HuH-7 (cell line): ENCODE results near the gene TPD52L2.
"Not testable (repeated sequence)": the region's sequence is repeated elsewhere in the genome, so short reads cannot be mapped to it uniquely, and the experiment has no call there.

Source experiments
- DNase-seq: peaks from one replicate; pipeline ENCODE4 v3.0.0; 2011; ENCODE audit warnings: low spot score

TPD52L2 gene

GRCh38 chr20:63895952-63896263 lies 30.8 kb downstream of the TPD52L2 start:
- no peak for DNase-seq

GRCh38 chr20:63896264-63897105 lies 31.4 kb downstream of the TPD52L2 start:
- DNase-seq, result peak; percentile 79

- no peak for DNase-seq
Measured at GRCh38 chr20:63897978-63898561, 33.0 kb downstream of the TPD52L2 start.

- no peak for DNase-seq
Measured at GRCh38 chr20:63898882-63899558, 34.0 kb downstream of the TPD52L2 start.

- DNase-seq, result no peak
Measured at GRCh38 chr20:63900413-63900812, 35.3 kb downstream of the TPD52L2 start.

- no peak for DNase-seq
Measured at GRCh38 chr20:63903796-63904561, 38.9 kb downstream of the TPD52L2 start.

- DNase-seq, result no peak
Measured at GRCh38 chr20:63908008-63908682, 43.1 kb downstream of the TPD52L2 start.

GRCh38 chr20:63911176-63911575 lies 46.1 kb downstream of the TPD52L2 start:
- no peak for DNase-seq

- DNase-seq, result no peak
Measured at GRCh38 chr20:63913768-63914167, 48.7 kb downstream of the TPD52L2 start.

GRCh38 chr20:63915471-63915870 lies 50.4 kb downstream of the TPD52L2 start:
- DNase-seq, result no peak

- DNase-seq, result not testable (repeated sequence)
Measured at GRCh38 chr20:63916371-63916939, 51.4 kb downstream of the TPD52L2 start.

GRCh38 chr20:63917811-63918210 lies 52.7 kb downstream of the TPD52L2 start:
- DNase-seq, result no peak

- DNase-seq, result no peak
Measured at GRCh38 chr20:63919130-63919529, 54.1 kb downstream of the TPD52L2 start.

- DNase-seq, result no peak
Measured at GRCh38 chr20:63920226-63920625, 55.2 kb downstream of the TPD52L2 start.

GRCh38 chr20:63923651-63924050 lies 58.6 kb downstream of the TPD52L2 start:
- no peak for DNase-seq

GRCh38 chr20:63924241-63924640 lies 59.2 kb downstream of the TPD52L2 start:
- DNase-seq, result no peak

- DNase-seq, result no peak
Measured at GRCh38 chr20:63926298-63926697, 61.2 kb downstream of the TPD52L2 start.

- no peak for DNase-seq
Measured at GRCh38 chr20:63929071-63929470, 64.0 kb downstream of the TPD52L2 start.

- DNase-seq, result not testable (repeated sequence)
Measured at GRCh38 chr20:63929473-63929883, 64.4 kb downstream of the TPD52L2 start.

- no peak for DNase-seq
Measured at GRCh38 chr20:63930971-63931553, 66.0 kb downstream of the TPD52L2 start.

GRCh38 chr20:63931735-63932134 lies 66.7 kb downstream of the TPD52L2 start:
- DNase-seq, result no peak
